GM12878 (cell line): Measurements from ENCODE around the gene PRCD.
"Not testable (repeated sequence)": the region's sequence is repeated elsewhere in the genome, so short reads cannot be mapped to it uniquely, and the experiment has no call there.

Source experiments
- ATF7 ChIP-seq: fragments of 450-650 bp; IDR thresholded peaks from 2 replicates; pipeline ENCODE4 v1.6.1; 2016; ENCODE audit warnings: low read depth, mild to moderate bottlenecking
- CEBPZ ChIP-seq: fragments of 150-350 bp; IDR thresholded peaks from 2 replicates; pipeline ENCODE4 v1.6.1; 2016; ENCODE audit warnings: low read depth, low read length
- GABPA ChIP-seq: IDR thresholded peaks from 2 replicates; pipeline ENCODE4 v1.6.1; 2014; ENCODE audit warnings: antibody characterized with exemption, low read depth, mild to moderate bottlenecking, inconsistent platforms
- GATAD2B ChIP-seq: fragments of 450-650 bp; conservative IDR thresholded peaks from 2 replicates; pipeline ENCODE4 v1.6.1; 2017; ENCODE audit warnings: low read depth, mild to moderate bottlenecking, moderate library complexity
- HDAC2 ChIP-seq: fragments of 200-600 bp; sonication (generic); IDR thresholded peaks from 2 replicates; pipeline ENCODE4 v1.6.1; 2017
- MTA3 ChIP-seq: IDR thresholded peaks from 2 replicates; pipeline ENCODE4 v1.6.1; 2012; ENCODE audit warnings: low read length, inconsistent platforms, borderline replicate concordance
- NFYA ChIP-seq: IDR thresholded peaks from 2 replicates; pipeline ENCODE4 v1.6.1; 2011; ENCODE audit warnings: low read depth, mild to moderate bottlenecking, low read length, improper control_type of control experiment, borderline replicate concordance
- TAF1 ChIP-seq: IDR thresholded peaks from 2 replicates; pipeline ENCODE4 v1.6.1; 2011; ENCODE audit warnings: mild to moderate bottlenecking, low read depth, low read length, borderline replicate concordance
- TF ChIP-seq, protein P1 (sequence below): IDR thresholded peaks from 2 replicates; pipeline ENCODE4 v1.6.1; 2012; ENCODE audit warnings: low read depth, low read length, improper control_type of control experiment

GRCh38 chr17:76508472-76509063 is 31.3 kb upstream of the PRCD start:
- TF ChIP-seq, protein P1, sequence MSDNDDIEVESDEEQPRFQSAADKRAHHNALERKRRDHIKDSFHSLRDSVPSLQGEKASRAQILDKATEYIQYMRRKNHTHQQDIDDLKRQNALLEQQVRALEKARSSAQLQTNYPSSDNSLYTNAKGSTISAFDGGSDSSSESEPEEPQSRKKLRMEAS, result not testable (repeated sequence)
- TF ChIP-seq MTA3, GATAD2B, ATF7, TAF1, HDAC2, GABPA, CEBPZ, NFYA: not testable (repeated sequence)
